ENCODE results near the gene NR3C2.

Gene NR3C2

GRCh38 chr4:148441986-148442831 is at the start of gene NR3C2:
Gene NR3C2 (minus strand): TSS chr4:148442414.
- peak; percentile 78 to 92 (median 92) for DNase-seq

- no peak for DNase-seq
Observed at GRCh38 chr4:148487181-148487580, 45.0 kb upstream of the NR3C2 start.

- DNase-seq: no peak
Observed at GRCh38 chr4:148481636-148482035, 39.4 kb upstream of the NR3C2 start.

GRCh38 chr4:148477276-148477675 is 35.1 kb upstream of the NR3C2 start:
- no peak for DNase-seq

GRCh38 chr4:148469938-148470337 is 27.7 kb upstream of the NR3C2 start:
- DNase-seq: no peak

GRCh38 chr4:148454835-148455234 is 12.6 kb upstream of the NR3C2 start:
- DNase-seq: no peak

- DNase-seq: no peak
Observed at GRCh38 chr4:148453833-148454232, 11.6 kb upstream of the NR3C2 start.

GRCh38 chr4:148452970-148453369 is 10.8 kb upstream of the NR3C2 start:
- no peak for DNase-seq

- no peak for DNase-seq
Observed at GRCh38 chr4:148449921-148450320, 7.7 kb upstream of the NR3C2 start.

- no peak for DNase-seq
Observed at GRCh38 chr4:148448141-148448540, 5.9 kb upstream of the NR3C2 start.

GRCh38 chr4:148447681-148448080 is 5.5 kb upstream of the NR3C2 start:
- no peak for DNase-seq

- DNase-seq: no peak
Observed at GRCh38 chr4:148445860-148446330, 3.7 kb upstream of the NR3C2 start.

- peak; percentile 31 to 70 (median 52) for DNase-seq
Observed at GRCh38 chr4:148445071-148445859, 3.1 kb upstream of the NR3C2 start.

GRCh38 chr4:148444296-148445070 is 2.3 kb upstream of the NR3C2 start:
- peak; percentile 3 to 50 (median 32) for DNase-seq

- DNase-seq: peak; percentile 2 to 21 (median 8)
Observed at GRCh38 chr4:148443512-148444295, 1.5 kb upstream of the NR3C2 start.

GRCh38 chr4:148442832-148443511 is 758 bp upstream of the NR3C2 start:
- DNase-seq: peak in 1 of 4 experiments; percentile 39

GRCh38 chr4:148441624-148441985 is 609 bp downstream of the NR3C2 start:
- no peak for DNase-seq

- DNase-seq: no peak
Observed at GRCh38 chr4:148438047-148438446, 4.2 kb downstream of the NR3C2 start.

- DNase-seq: no peak
Observed at GRCh38 chr4:148437439-148437838, 4.8 kb downstream of the NR3C2 start.

GRCh38 chr4:148436512-148436911 is 5.7 kb downstream of the NR3C2 start:
- no peak for DNase-seq

GRCh38 chr4:148435654-148436406 is 6.4 kb downstream of the NR3C2 start:
- no peak for DNase-seq

Data from activated CD4-positive, CD25-positive, alpha-beta regulatory T cell (primary cell).